GM12878 (cell line): Measurements from ENCODE around the gene CLDN7. TPM values are rescaled to one million over a fixed set of nuclear protein-coding genes. Genes with fewer than 3 reads are reported as not detected.

ENCODE experiments used
- ATAC-seq: fragments of 200-7000 bp; cut with Tn5 transposase; 3 replicates; pipeline ENCODE4 v1.9.1; 2020; ENCODE audit warnings: mild to moderate bottlenecking, moderate library complexity
- BruUV-seq: library from RNA; stranded (reverse); fragments of 400-500 nt; replicated peaks from 2 replicates; lab custom pipeline; 2021; lab: Mats Ljungman, UMichigan
- CTCF ChIA-PET: fragments of 300-600 bp; sonication (Branson Sonifier 250); formaldehyde crosslinking; extraction: SDS; loops from one replicate; lab custom pipeline; 2021; ENCODE audit warnings: inconsistent platforms; lab: Yijun Ruan, JAX
- POLR2A ChIA-PET: fragments of 350-600 bp; formaldehyde crosslinking; extraction: SDS; loops from one replicate; lab custom pipeline; 2021; ENCODE audit warnings: inconsistent platforms; lab: Charles Lee
- RAD21 ChIA-PET: fragments of 300-600 bp; sonication (Branson Sonifier 250); formaldehyde crosslinking; loops from one replicate; lab custom pipeline; 2023; ENCODE audit warnings: antibody characterized with exemption; ENCODE audit not compliant: unreplicated experiment; lab: Charles Lee
- SMC1A ChIA-PET: fragments of 300-600 bp; sonication (Branson Sonifier 250); formaldehyde crosslinking; loops from one replicate; lab custom pipeline; 2023; ENCODE audit not compliant: unreplicated experiment, uncharacterized antibody; lab: Charles Lee
- DNase-seq: peaks from one replicate; pipeline ENCODE4 v3.0.0-alpha.2; 2011; ENCODE audit warnings: low read depth, low spot score
- FAIRE-seq: peaks from 3 replicates; lab custom pipeline; 2011; peaks lifted over from hg19 to GRCh38; lab: Jason Lieb, UNC
- H2AFZ ChIP-seq: 2 replicates; pipeline ENCODE4 v1.6.0; 2011; ENCODE audit warnings: low read depth, low read length, control low read depth; ENCODE audit not compliant: control insufficient read depth
- H3K27ac ChIP-seq: 2 replicates; pipeline ENCODE4 v1.5.1; 2011; ENCODE audit warnings: control low read depth; ENCODE audit not compliant: control insufficient read depth, insufficient read depth
- H3K27me3 ChIP-seq, 2 experiments: replicated peaks in 1 of 2; 2 replicates each; pipeline versions ENCODE4 v1.6.0 to v1.6.1; 2011; ENCODE audit warnings: low read length in 1 of 2; ENCODE audit not compliant: control insufficient read depth in 2 of 2, insufficient read depth in 2 of 2
- H3K36me3 ChIP-seq, 2 experiments: 2 replicates each; pipeline ENCODE4 v1.5.1; 2011; ENCODE audit warnings: low read length in 1 of 2; ENCODE audit not compliant: control insufficient read depth in 2 of 2, insufficient read depth in 2 of 2
- H3K4me1 ChIP-seq: 2 replicates; pipeline ENCODE4 v1.6.1; 2011; ENCODE audit warnings: mild to moderate bottlenecking, low read length, moderate library complexity, mixed read lengths; ENCODE audit not compliant: control insufficient read depth, insufficient read depth
- H3K4me2 ChIP-seq: 2 replicates; pipeline ENCODE4 v1.6.0; 2011; ENCODE audit warnings: control low read depth; ENCODE audit not compliant: control insufficient read depth, insufficient read depth
- H3K4me3 ChIP-seq: fragments of 200-600 bp; sonication (generic); 2 replicates; pipeline ENCODE4 v1.5.1; 2016
- H3K79me2 ChIP-seq: 2 replicates; pipeline ENCODE4 v1.6.0; 2011; ENCODE audit warnings: low read length; ENCODE audit not compliant: control insufficient read depth, insufficient read depth
- H3K9ac ChIP-seq: 2 replicates; pipeline ENCODE4 v1.8.0; 2011; ENCODE audit warnings: low read length, control low read depth, mixed read lengths; ENCODE audit not compliant: control insufficient read depth, insufficient read depth
- H3K9me3 ChIP-seq: replicated peaks from 3 replicates; pipeline ENCODE4 v1.5.1; 2011; ENCODE audit warnings: mild to moderate bottlenecking, low read length; ENCODE audit not compliant: control insufficient read depth, insufficient read depth
- H4K20me1 ChIP-seq: 2 replicates; pipeline ENCODE4 v1.6.0; 2011; ENCODE audit not compliant: control insufficient read depth, insufficient read depth
- BACH1 ChIP-seq: fragments of 450-650 bp; IDR thresholded peaks from 2 replicates; pipeline ENCODE4 v1.6.1; 2017; ENCODE audit warnings: mild to moderate bottlenecking, borderline replicate concordance
- BHLHE40 ChIP-seq, 2 experiments: fragments of 450-650 bp in 1 of 2; IDR thresholded peaks; 2 replicates each; pipeline ENCODE4 v1.6.1; 2011 to 2017; ENCODE audit warnings: low read depth in 2 of 2, borderline replicate concordance in 1 of 2, improper control_type of control experiment in 1 of 2, low read length in 1 of 2, mild to moderate bottlenecking in 1 of 2
- CHD2 ChIP-seq: IDR thresholded peaks from 2 replicates; pipeline ENCODE4 v1.6.1; 2011; ENCODE audit warnings: low read depth, low read length, improper control_type of control experiment, borderline replicate concordance
- MXI1 ChIP-seq: fragments of 150-350 bp; IDR thresholded peaks from 2 replicates; pipeline ENCODE4 v1.6.1; 2011; ENCODE audit warnings: low read depth, mild to moderate bottlenecking, inconsistent platforms, low read length, improper control_type of control experiment
- MYC ChIP-seq: IDR thresholded peaks from 2 replicates; pipeline ENCODE4 v1.6.1; 2011; ENCODE audit warnings: mild to moderate bottlenecking, low read length, moderate library complexity, inconsistent platforms; ENCODE audit not compliant: insufficient read depth, insufficient replicate concordance, insufficient read length, severe bottlenecking
- NFYB ChIP-seq: IDR thresholded peaks from 2 replicates; pipeline ENCODE4 v1.6.1; 2011; ENCODE audit warnings: low read depth, mild to moderate bottlenecking, low read length, improper control_type of control experiment, moderate library complexity; ENCODE audit not compliant: insufficient read depth
- NR2C2 ChIP-seq: IDR thresholded peaks from 2 replicates; pipeline ENCODE4 v1.6.1; 2011; ENCODE audit warnings: borderline replicate concordance, low read depth; ENCODE audit not compliant: control insufficient read depth, insufficient read length
- NR2F1 ChIP-seq: fragments of 450-650 bp; conservative IDR thresholded peaks from 2 replicates; pipeline ENCODE4 v1.6.1; 2017; ENCODE audit warnings: mild to moderate bottlenecking
- RAD21 ChIP-seq: IDR thresholded peaks from 2 replicates; pipeline ENCODE4 v1.6.1; 2011; ENCODE audit warnings: mild to moderate bottlenecking, low read depth, low read length, moderate library complexity; ENCODE audit not compliant: insufficient read depth
- RELA ChIP-seq: fragments of 450-650 bp; IDR thresholded peaks from 2 replicates; pipeline ENCODE4 v1.8.0; 2014; ENCODE audit warnings: borderline replicate concordance; ENCODE audit not compliant: partially characterized antibody
- RUNX3 ChIP-seq: IDR thresholded peaks from 2 replicates; pipeline ENCODE4 v1.6.1; 2012; ENCODE audit warnings: low read length, inconsistent platforms
- SIN3A ChIP-seq: IDR thresholded peaks from 2 replicates; pipeline ENCODE4 v1.6.1; 2012; ENCODE audit warnings: low read depth, low read length, improper control_type of control experiment
- SMARCA5 ChIP-seq: fragments of 450-650 bp; IDR thresholded peaks from 2 replicates; pipeline ENCODE4 v1.6.1; 2017; ENCODE audit warnings: mild to moderate bottlenecking
- SP1 ChIP-seq: IDR thresholded peaks from one replicate; pipeline ENCODE4 v1.6.1; 2011; ENCODE audit warnings: low read depth, low read length
- STAT1 ChIP-seq: fragments of 450-650 bp; conservative IDR thresholded peaks from 2 replicates; pipeline ENCODE4 v1.6.1; 2014; ENCODE audit warnings: antibody characterized with exemption, mild to moderate bottlenecking
- TCF12 ChIP-seq: IDR thresholded peaks from 2 replicates; pipeline ENCODE4 v1.6.1; 2011; ENCODE audit warnings: low read depth, mild to moderate bottlenecking, low read length
- WGBS: methylation state at CpG from one replicate; pipeline ENCODE4 v1.1.6; 2016; ENCODE audit warnings: low lambda C conversion rate; ENCODE audit not compliant: insufficient replicate concordance, insufficient coverage; ENCODE audit errors: missing lambda C conversion rate; 5-methylcytosine and 5-hydroxymethylcytosine counted together
- in situ Hi-C: fragments of 300-500 bp; cut with MboI; formaldehyde crosslinking; loops from 9 replicates; pipeline ENCODE4 v1.14.3; 2018; ENCODE audit warnings: mixed read lengths
- intact Hi-C: fragments of 100-400 bp; cut with micrococcal nuclease; formaldehyde crosslinking; loops from one replicate; pipeline ENCODE4 v1.14.2; 2022; ENCODE audit not compliant: unreplicated experiment
- polyA plus RNA-seq, 11 experiments: library from polyadenylated mRNA; depleted of rRNA in 4 of 11; unstranded in 6 of 11; stranded (reverse) in 5 of 11; fragments of >200 nt; fragmentation: Nextera tagmentation in 4 of 11; fragmentation: Illumina TruSeq in 1 of 11; extraction: Ambion mirVana in 4 of 11; extraction: Trizol in 1 of 11; gene quantifications; 1 replicate in 1 of 11; 2 replicates in 10 of 11; pipeline versions ENCODE4 v1.2.1 to v1.2.3, GENCODE V29; 2011 to 2016; ENCODE audit warnings: inconsistent platforms in 2 of 11, missing spikeins in 2 of 11, low read depth in 1 of 11
- total RNA-seq, 4 experiments: library from RNA; depleted of rRNA in 3 of 4; stranded (reverse); fragments of >200 nt in 3 of 4; fragmentation: Illumina TruSeq in 1 of 4; extraction: Trizol in 1 of 4; gene quantifications; 2 replicates each; pipeline versions ENCODE4 v1.2.1 to v1.2.3, GENCODE V29; 2013 to 2021
- TF ChIP-seq, protein P1 (sequence below): IDR thresholded peaks from 2 replicates; pipeline ENCODE4 v1.6.1; 2011; ENCODE audit warnings: borderline replicate concordance, low read depth, mild to moderate bottlenecking, moderate library complexity, mixed read lengths, low read length; ENCODE audit not compliant: insufficient read depth; ENCODE audit errors: extremely low read length
- TF ChIP-seq, protein P2 (sequence below), 3 experiments: IDR thresholded peaks in 2 of 3; conservative IDR thresholded peaks in 1 of 3; 2 replicates each; pipeline ENCODE4 v1.5.1; 2011; ENCODE audit warnings: low read depth in 3 of 3, low read length in 3 of 3, mild to moderate bottlenecking in 3 of 3, control low read depth in 2 of 3, moderate library complexity in 2 of 3, inconsistent platforms in 1 of 3, mixed read lengths in 1 of 3; ENCODE audit not compliant: control insufficient read depth in 2 of 3, insufficient read depth in 1 of 3; ENCODE audit errors: extremely low read depth in 1 of 3
- TF ChIP-seq, protein P3 (sequence below): IDR thresholded peaks from 2 replicates; pipeline ENCODE4 v1.6.1; 2011; ENCODE audit warnings: low read depth, mild to moderate bottlenecking, low read length, moderate library complexity, borderline replicate concordance; ENCODE audit errors: extremely low read depth

Gene CLDN7
- total and polyA plus RNA-seq, 10 of the 15 experiments (the other 5 are each of a cell fraction or from before 2014, with no cell fraction given), result 0.19 to 1.3 (median 0.36) TPM; not detected in 5

DNA sequence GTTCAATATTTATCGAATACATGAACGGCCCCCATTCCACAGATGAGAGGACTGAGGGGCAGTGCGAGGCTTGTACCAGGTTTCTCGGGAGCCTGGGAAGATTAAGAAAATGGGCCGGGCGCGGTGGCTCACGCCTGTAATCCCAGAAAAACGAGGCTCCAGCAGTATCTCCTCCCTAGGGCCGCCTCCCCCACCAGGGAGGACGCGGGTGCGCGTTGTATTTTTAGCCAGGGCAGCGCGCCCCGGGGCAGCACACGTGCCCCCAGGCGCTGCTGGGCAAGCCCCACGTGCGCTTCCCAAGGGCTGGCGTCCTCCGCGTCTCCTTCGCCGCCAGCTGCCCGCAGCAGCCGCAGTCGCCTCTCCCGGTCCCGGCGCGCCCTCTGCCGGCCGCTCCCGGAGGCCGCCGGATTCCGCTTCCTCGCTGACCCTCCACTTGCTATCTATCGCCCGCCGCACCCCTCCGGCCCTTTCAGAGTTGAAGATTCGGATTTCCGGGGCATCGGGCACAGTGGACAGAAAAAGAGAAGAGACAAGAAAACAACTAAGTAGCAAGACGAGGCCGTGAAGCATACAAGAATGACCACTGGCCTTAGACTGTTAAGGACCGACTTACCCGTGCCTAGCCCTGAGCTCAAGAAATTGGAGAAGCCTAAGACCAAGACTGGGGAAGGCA is 34.0 kb upstream of the CLDN7 start:
- FAIRE-seq (no peak), DNase-seq (no peak), ATAC-seq (peak; percentile 89)
- BruUV-seq, result no TSS peak
- ChIA-PET RAD21 (interaction anchor here (0.7 to 2.1 kb wide), 14 partner anchors 9 to 252 kb away, joined by 3 to 44 read pairs (median 6); partner anchors contain the start of genes ACADVL, ACAP1, DLG4 and GABARAP), POLR2A (interaction anchor here (0.9 to 1.7 kb wide), 5 partner anchors 14 to 76 kb away, joined by 3 to 4 read pairs (median 3); partner anchors contain the start of genes ACAP1 and SLC2A4), SMC1A (interaction anchor here (0.7 to 2.4 kb wide), 12 partner anchors 9 to 251 kb away, joined by 3 to 19 read pairs (median 6); partner anchors contain the start of gene SLC2A4), CTCF (interaction anchor here (0.6 to 5.7 kb wide), 31 partner anchors 9 to 318 kb away, joined by 3 to 102 read pairs (median 4); partner anchors contain the start of genes ACADVL, ACAP1, DLG4 and DVL2)
- H3K9me3 ChIP-seq, result no peaks in the 10 kb centered on the region
- peak overlapping the region; percentile 11; the same call in 1 of the 2 replicates for H3K4me3 ChIP-seq
- no peak overlapping the region for H3K27ac ChIP-seq
- H3K4me2 ChIP-seq, result peak overlapping the region; percentile 71
- intact Hi-C loops, result loop anchor here (1.0 to 5.0 kb wide), 3 partner anchors 16 to 252 kb away; partner anchors contain the start of gene SLC16A11
- H3K27me3 ChIP-seq, result peaks cover 3 to 5% of the 10 kb centered on the region in 2 experiments
- H4K20me1 ChIP-seq, result no peaks in the 10 kb centered on the region
- H3K9ac ChIP-seq, result no peak overlapping the region
- H2AFZ ChIP-seq, result peak overlapping the region; percentile 64
- peaks cover 3% of the 10 kb centered on the region for H3K4me1 ChIP-seq
- in situ Hi-C loops, result loop anchor here (5.0 kb wide), 1 partner anchor 254 kb away; the partner anchor contains the start of gene SLC16A11
- WGBS, result 6% methylated on average over 51 of the region's 51 CpGs
- H3K79me2 ChIP-seq, result no peaks in the 10 kb centered on the region
- no peaks in the 10 kb centered on the region for H3K36me3 ChIP-seq
- peak; percentile 55; the same call in 1 of the 2 replicates for TF ChIP-seq SMARCA5
- no peak for TF ChIP-seq NR2C2
- peak; percentile 75 to 93 for TF ChIP-seq BHLHE40 (IDR thresholded peaks at IDR 0.05; ENCODE audit: borderline replicate concordance in 1 of 2, low read depth in 2 of 2, low read length in 1 of 2)
- TF ChIP-seq, protein P1, sequence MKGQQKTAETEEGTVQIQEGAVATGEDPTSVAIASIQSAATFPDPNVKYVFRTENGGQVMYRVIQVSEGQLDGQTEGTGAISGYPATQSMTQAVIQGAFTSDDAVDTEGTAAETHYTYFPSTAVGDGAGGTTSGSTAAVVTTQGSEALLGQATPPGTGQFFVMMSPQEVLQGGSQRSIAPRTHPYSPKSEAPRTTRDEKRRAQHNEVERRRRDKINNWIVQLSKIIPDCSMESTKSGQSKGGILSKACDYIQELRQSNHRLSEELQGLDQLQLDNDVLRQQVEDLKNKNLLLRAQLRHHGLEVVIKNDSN, result peak; percentile 34
- TF ChIP-seq, protein P2, sequence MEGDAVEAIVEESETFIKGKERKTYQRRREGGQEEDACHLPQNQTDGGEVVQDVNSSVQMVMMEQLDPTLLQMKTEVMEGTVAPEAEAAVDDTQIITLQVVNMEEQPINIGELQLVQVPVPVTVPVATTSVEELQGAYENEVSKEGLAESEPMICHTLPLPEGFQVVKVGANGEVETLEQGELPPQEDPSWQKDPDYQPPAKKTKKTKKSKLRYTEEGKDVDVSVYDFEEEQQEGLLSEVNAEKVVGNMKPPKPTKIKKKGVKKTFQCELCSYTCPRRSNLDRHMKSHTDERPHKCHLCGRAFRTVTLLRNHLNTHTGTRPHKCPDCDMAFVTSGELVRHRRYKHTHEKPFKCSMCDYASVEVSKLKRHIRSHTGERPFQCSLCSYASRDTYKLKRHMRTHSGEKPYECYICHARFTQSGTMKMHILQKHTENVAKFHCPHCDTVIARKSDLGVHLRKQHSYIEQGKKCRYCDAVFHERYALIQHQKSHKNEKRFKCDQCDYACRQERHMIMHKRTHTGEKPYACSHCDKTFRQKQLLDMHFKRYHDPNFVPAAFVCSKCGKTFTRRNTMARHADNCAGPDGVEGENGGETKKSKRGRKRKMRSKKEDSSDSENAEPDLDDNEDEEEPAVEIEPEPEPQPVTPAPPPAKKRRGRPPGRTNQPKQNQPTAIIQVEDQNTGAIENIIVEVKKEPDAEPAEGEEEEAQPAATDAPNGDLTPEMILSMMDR (IDR thresholded peaks at IDR 0.05 in 2 of 3, conservative IDR thresholded peaks at IDR 0.05 in 1 of 3; ENCODE audit: control insufficient read depth in 2 of 3, extremely low read depth in 1 of 3, insufficient read depth in 1 of 3, low read depth in 3 of 3, low read length in 3 of 3), result peak; percentile 84 to 93 (median 86); a peak in 5 of 6 replicates
- no peak for TF ChIP-seq NFYB
- TF ChIP-seq TCF12, result 0 out of 2 replicates have a peak, but pooled peaks have one; percentile 20
- TF ChIP-seq RUNX3, result peak; percentile 68
- TF ChIP-seq, protein P3, sequence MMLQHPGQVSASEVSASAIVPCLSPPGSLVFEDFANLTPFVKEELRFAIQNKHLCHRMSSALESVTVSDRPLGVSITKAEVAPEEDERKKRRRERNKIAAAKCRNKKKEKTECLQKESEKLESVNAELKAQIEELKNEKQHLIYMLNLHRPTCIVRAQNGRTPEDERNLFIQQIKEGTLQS, result no peak
- no peak for TF ChIP-seq SIN3A
- TF ChIP-seq CHD2, result no peak
- TF ChIP-seq RELA, result peak; percentile 23
- peak; percentile 34 for TF ChIP-seq MYC
- peak; percentile 74 for TF ChIP-seq RAD21
- TF ChIP-seq MXI1, result peak; percentile 63
- TF ChIP-seq STAT1, result peak; percentile 49; the same call in 1 of the 2 replicates
- TF ChIP-seq BACH1, result peak; percentile 35; the same call in 1 of the 2 replicates
- TF ChIP-seq SP1, result peak; percentile 21
- TF ChIP-seq NR2F1, result peak; percentile 41
